Liver (tissue), 9 donors: ENCODE measurements around the gene BLOC1S1. TPM values are rescaled to one million over a fixed set of nuclear protein-coding genes. Genes with fewer than 3 reads are reported as not detected.

Experiments
- DNase-seq: peaks from one replicate; pipeline ENCODE4 v3.0.0-alpha.2; 2017; ENCODE audit warnings: low spot score
- H3K27ac ChIP-seq, 2 donors: one replicate each; pipeline ENCODE4 v1.7.0; 2013; ENCODE audit warnings: inconsistent platforms in 2 of 2, low read length in 2 of 2, control low read depth in 1 of 2, low read depth in 1 of 2, mild to moderate bottlenecking in 1 of 2
- H3K27me3 ChIP-seq, 4 donors: one replicate each; pipeline versions ENCODE4 v1.6.1 to v1.7.0; 2013; ENCODE audit warnings: low read length in 3 of 4, inconsistent platforms in 1 of 4, mild to moderate bottlenecking in 1 of 4, moderate library complexity in 1 of 4; ENCODE audit not compliant: control insufficient read depth in 4 of 4, insufficient read depth in 4 of 4
- H3K36me3 ChIP-seq, 4 donors: one replicate each; pipeline versions ENCODE4 v1.6.1 to v1.7.0; 2013; ENCODE audit warnings: low read length in 3 of 4, mild to moderate bottlenecking in 3 of 4, low read depth in 1 of 4, moderate library complexity in 1 of 4; ENCODE audit not compliant: control insufficient read depth in 4 of 4, insufficient read depth in 3 of 4
- H3K4me1 ChIP-seq, 4 donors: one replicate each; pipeline versions ENCODE4 v1.6.1 to v1.7.0; 2013; ENCODE audit warnings: low read length in 3 of 4, mild to moderate bottlenecking in 3 of 4, moderate library complexity in 1 of 4; ENCODE audit not compliant: control insufficient read depth in 4 of 4, insufficient read depth in 4 of 4
- H3K4me3 ChIP-seq, 3 donors: one replicate each; pipeline versions ENCODE4 v1.6.1 to v1.7.0; 2013; ENCODE audit warnings: low read length in 3 of 3, control low read depth in 1 of 3, low read depth in 1 of 3, mild to moderate bottlenecking in 1 of 3
- H3K9ac ChIP-seq, 2 donors: one replicate each; pipeline ENCODE4 v1.7.0; 2013; ENCODE audit warnings: low read length in 2 of 2, mild to moderate bottlenecking in 2 of 2, moderate library complexity in 2 of 2, control low read depth in 1 of 2, low read depth in 1 of 2
- H3K9me3 ChIP-seq, 4 donors: one replicate each; pipeline versions ENCODE4 v1.6.1 to v1.7.0; 2013; ENCODE audit warnings: low read length in 3 of 4; ENCODE audit not compliant: control insufficient read depth in 4 of 4
- EGR1 ChIP-seq, 2 donors: IDR thresholded peaks; 2 replicates each; pipeline ENCODE4 v1.6.1; 2016 to 2018; ENCODE audit warnings: antibody characterized with exemption in 2 of 2, low read depth in 2 of 2
- FOXA1 ChIP-seq: IDR thresholded peaks from 2 replicates; pipeline ENCODE4 v1.6.1; 2016; ENCODE audit warnings: antibody characterized with exemption
- FOXA2 ChIP-seq: IDR thresholded peaks from 2 replicates; pipeline ENCODE4 v1.6.1; 2016; ENCODE audit warnings: antibody characterized with exemption
- GABPA ChIP-seq, 2 donors: IDR thresholded peaks in 1 of 2; conservative IDR thresholded peaks in 1 of 2; 2 replicates each; pipeline ENCODE4 v1.6.1; 2016; ENCODE audit warnings: antibody characterized with exemption in 2 of 2, mild to moderate bottlenecking in 1 of 2, moderate library complexity in 1 of 2
- HNF4A ChIP-seq, 2 donors: conservative IDR thresholded peaks; 2 replicates each; pipeline ENCODE4 v1.6.1; 2016; ENCODE audit warnings: antibody characterized with exemption in 2 of 2, mild to moderate bottlenecking in 2 of 2
- HNF4G ChIP-seq: IDR thresholded peaks from 2 replicates; pipeline ENCODE4 v1.6.1; 2016; ENCODE audit warnings: antibody characterized with exemption
- JUND ChIP-seq, 2 donors: IDR thresholded peaks; 2 replicates each; pipeline ENCODE4 v1.6.1; 2016; ENCODE audit warnings: antibody characterized with exemption in 2 of 2
- MAX ChIP-seq: IDR thresholded peaks from 2 replicates; pipeline ENCODE4 v1.6.1; 2016; ENCODE audit warnings: antibody characterized with exemption
- NR2F2 ChIP-seq: IDR thresholded peaks from 2 replicates; pipeline ENCODE4 v1.6.1; 2016; ENCODE audit warnings: antibody characterized with exemption
- RAD21 ChIP-seq, 2 donors: IDR thresholded peaks; 2 replicates each; pipeline ENCODE4 v1.6.1; 2016; ENCODE audit warnings: antibody characterized with exemption in 2 of 2, mild to moderate bottlenecking in 2 of 2
- RXRA ChIP-seq, 2 donors: IDR thresholded peaks; 2 replicates each; pipeline ENCODE4 v1.6.1; 2017 to 2018; ENCODE audit warnings: antibody characterized with exemption in 2 of 2, mild to moderate bottlenecking in 1 of 2
- SP1 ChIP-seq: IDR thresholded peaks from 2 replicates; pipeline ENCODE4 v1.6.1; 2018; ENCODE audit warnings: antibody characterized with exemption, mild to moderate bottlenecking
- TAF1 ChIP-seq: conservative IDR thresholded peaks from 2 replicates; pipeline ENCODE4 v1.6.1; 2016; ENCODE audit warnings: antibody characterized with exemption, mild to moderate bottlenecking
- YY1 ChIP-seq: IDR thresholded peaks from 2 replicates; pipeline ENCODE4 v1.6.1; 2016; ENCODE audit warnings: antibody characterized with exemption, mild to moderate bottlenecking
- ZBTB33 ChIP-seq: IDR thresholded peaks from 2 replicates; pipeline ENCODE4 v1.6.1; 2016; ENCODE audit warnings: antibody characterized with exemption
- WGBS: extraction: QIAGEN DNeasy Blood & Tissue Kit; methylation state at CpG from one replicate; pipeline ENCODE4 v1.1.7; 2013; 5-methylcytosine and 5-hydroxymethylcytosine counted together
- polyA plus RNA-seq, 2 donors: library from polyadenylated mRNA; stranded (reverse) in 1 of 2; unstranded in 1 of 2; fragments of 200-250 nt in 1 of 2; fragments of >200 nt in 1 of 2; fragmentation: Nextera tagmentation in 1 of 2; extraction: Ambion mirVana in 1 of 2; gene quantifications; one replicate each; pipeline versions ENCODE4 v1.2.1 to v1.2.3, GENCODE V29; 2013 to 2015
- total RNA-seq, 2 donors: library from RNA; depleted of rRNA; stranded (reverse); fragments of >200 nt; gene quantifications; one replicate each; pipeline ENCODE4 v1.2.3, GENCODE V29; 2014
- TF ChIP-seq, protein P1 (sequence below): IDR thresholded peaks from 2 replicates; pipeline ENCODE4 v1.6.1; 2016; ENCODE audit warnings: antibody characterized with exemption
- TF ChIP-seq, protein P2 (sequence below): fragments of 150-350 bp; IDR thresholded peaks from 2 replicates; pipeline ENCODE4 v1.5.1; 2017; ENCODE audit warnings: improper control_type of control experiment, low read depth, low read length; ENCODE audit not compliant: missing input control
- TF ChIP-seq, protein P3 (sequence below): IDR thresholded peaks from 2 replicates; pipeline ENCODE4 v1.6.1; 2016; ENCODE audit warnings: antibody characterized with exemption, mild to moderate bottlenecking
- donor health status: healthy.
- donor health status: healthy.
- donor health status: healthy.
- donor health status: healthy.
- donor health status: healthy.

BLOC1S1 gene
- total and polyA plus RNA-seq, 4 donors, result 43.7 to 150 (median 115) TPM

- H3K9ac ChIP-seq, result no peak overlapping the region
- H3K9me3 ChIP-seq, result no peaks in the 10 kb centered on the region
- no peak for DNase-seq
- WGBS, result 24% methylated on average over 9 of the region's 9 CpGs
- H3K4me1 ChIP-seq, result peaks cover 20 to 71% (median 56%) of the 10 kb centered on the region in 4 donors
- H3K27ac ChIP-seq, result peak overlapping the region; percentile 77 to 85
- no peaks in the 10 kb centered on the region for H3K27me3 ChIP-seq
- H3K4me3 ChIP-seq, result peak overlapping the region in 2 of 3 donors; percentile 39 to 44
- TF ChIP-seq MAX, result peak; percentile 18
- peak; percentile 58 for TF ChIP-seq SP1
- TF ChIP-seq HNF4A (conservative IDR thresholded peaks at IDR 0.05), result peak; percentile 38 to 60
- TF ChIP-seq RAD21 (IDR thresholded peaks at IDR 0.05), result peak; percentile 87 to 91
- TF ChIP-seq HNF4G, result peak; percentile 10
- TF ChIP-seq, protein P1, sequence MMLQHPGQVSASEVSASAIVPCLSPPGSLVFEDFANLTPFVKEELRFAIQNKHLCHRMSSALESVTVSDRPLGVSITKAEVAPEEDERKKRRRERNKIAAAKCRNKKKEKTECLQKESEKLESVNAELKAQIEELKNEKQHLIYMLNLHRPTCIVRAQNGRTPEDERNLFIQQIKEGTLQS, result no peak
- TF ChIP-seq, protein P2, sequence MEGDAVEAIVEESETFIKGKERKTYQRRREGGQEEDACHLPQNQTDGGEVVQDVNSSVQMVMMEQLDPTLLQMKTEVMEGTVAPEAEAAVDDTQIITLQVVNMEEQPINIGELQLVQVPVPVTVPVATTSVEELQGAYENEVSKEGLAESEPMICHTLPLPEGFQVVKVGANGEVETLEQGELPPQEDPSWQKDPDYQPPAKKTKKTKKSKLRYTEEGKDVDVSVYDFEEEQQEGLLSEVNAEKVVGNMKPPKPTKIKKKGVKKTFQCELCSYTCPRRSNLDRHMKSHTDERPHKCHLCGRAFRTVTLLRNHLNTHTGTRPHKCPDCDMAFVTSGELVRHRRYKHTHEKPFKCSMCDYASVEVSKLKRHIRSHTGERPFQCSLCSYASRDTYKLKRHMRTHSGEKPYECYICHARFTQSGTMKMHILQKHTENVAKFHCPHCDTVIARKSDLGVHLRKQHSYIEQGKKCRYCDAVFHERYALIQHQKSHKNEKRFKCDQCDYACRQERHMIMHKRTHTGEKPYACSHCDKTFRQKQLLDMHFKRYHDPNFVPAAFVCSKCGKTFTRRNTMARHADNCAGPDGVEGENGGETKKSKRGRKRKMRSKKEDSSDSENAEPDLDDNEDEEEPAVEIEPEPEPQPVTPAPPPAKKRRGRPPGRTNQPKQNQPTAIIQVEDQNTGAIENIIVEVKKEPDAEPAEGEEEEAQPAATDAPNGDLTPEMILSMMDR, result peak; percentile 75
- no peak for TF ChIP-seq NR2F2
- TF ChIP-seq YY1, result peak; percentile 56
- TF ChIP-seq EGR1 (IDR thresholded peaks at IDR 0.05; ENCODE audit: low read depth in 2 of 2), result no peak
- TF ChIP-seq, protein P3, sequence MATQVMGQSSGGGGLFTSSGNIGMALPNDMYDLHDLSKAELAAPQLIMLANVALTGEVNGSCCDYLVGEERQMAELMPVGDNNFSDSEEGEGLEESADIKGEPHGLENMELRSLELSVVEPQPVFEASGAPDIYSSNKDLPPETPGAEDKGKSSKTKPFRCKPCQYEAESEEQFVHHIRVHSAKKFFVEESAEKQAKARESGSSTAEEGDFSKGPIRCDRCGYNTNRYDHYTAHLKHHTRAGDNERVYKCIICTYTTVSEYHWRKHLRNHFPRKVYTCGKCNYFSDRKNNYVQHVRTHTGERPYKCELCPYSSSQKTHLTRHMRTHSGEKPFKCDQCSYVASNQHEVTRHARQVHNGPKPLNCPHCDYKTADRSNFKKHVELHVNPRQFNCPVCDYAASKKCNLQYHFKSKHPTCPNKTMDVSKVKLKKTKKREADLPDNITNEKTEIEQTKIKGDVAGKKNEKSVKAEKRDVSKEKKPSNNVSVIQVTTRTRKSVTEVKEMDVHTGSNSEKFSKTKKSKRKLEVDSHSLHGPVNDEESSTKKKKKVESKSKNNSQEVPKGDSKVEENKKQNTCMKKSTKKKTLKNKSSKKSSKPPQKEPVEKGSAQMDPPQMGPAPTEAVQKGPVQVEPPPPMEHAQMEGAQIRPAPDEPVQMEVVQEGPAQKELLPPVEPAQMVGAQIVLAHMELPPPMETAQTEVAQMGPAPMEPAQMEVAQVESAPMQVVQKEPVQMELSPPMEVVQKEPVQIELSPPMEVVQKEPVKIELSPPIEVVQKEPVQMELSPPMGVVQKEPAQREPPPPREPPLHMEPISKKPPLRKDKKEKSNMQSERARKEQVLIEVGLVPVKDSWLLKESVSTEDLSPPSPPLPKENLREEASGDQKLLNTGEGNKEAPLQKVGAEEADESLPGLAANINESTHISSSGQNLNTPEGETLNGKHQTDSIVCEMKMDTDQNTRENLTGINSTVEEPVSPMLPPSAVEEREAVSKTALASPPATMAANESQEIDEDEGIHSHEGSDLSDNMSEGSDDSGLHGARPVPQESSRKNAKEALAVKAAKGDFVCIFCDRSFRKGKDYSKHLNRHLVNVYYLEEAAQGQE, result no peak
- TF ChIP-seq JUND (IDR thresholded peaks at IDR 0.05), result peak in 1 of 2 donors; percentile 35
- no peak for TF ChIP-seq TAF1
- TF ChIP-seq RXRA (IDR thresholded peaks at IDR 0.05), result peak; percentile 66 to 83
- no peak for TF ChIP-seq GABPA (IDR thresholded peaks at IDR 0.05 in 1 of 2, conservative IDR thresholded peaks at IDR 0.05 in 1 of 2)
- TF ChIP-seq FOXA2, result peak; percentile 52
- TF ChIP-seq FOXA1, result no peak
- peak; percentile 12 for TF ChIP-seq ZBTB33
- H3K36me3 ChIP-seq, result peaks cover 0 to 16% (median 8%) of the 10 kb centered on the region in 4 donors
Observed at GRCh38 chr12:55720894-55721444, 5.1 kb downstream of the BLOC1S1 start.
